GM12873 (cell line): ENCODE results near the gene ELMO1.

ENCODE experiments used
- CTCF ChIP-seq: IDR thresholded peaks from 2 replicates; pipeline ENCODE4 v1.5.1; 2012; ENCODE audit warnings: low read depth, mild to moderate bottlenecking, moderate library complexity, low read length, control low read depth; ENCODE audit not compliant: insufficient read depth; ENCODE audit errors: missing control alignments

Gene ELMO1

GRCh38 chr7:37349979-37350590, 98.6 kb downstream of the ELMO1 start:
- no peak for TF ChIP-seq CTCF

- no peak for TF ChIP-seq CTCF
Measured at GRCh38 chr7:37348982-37349381, 99.7 kb downstream of the ELMO1 start.

DNA sequence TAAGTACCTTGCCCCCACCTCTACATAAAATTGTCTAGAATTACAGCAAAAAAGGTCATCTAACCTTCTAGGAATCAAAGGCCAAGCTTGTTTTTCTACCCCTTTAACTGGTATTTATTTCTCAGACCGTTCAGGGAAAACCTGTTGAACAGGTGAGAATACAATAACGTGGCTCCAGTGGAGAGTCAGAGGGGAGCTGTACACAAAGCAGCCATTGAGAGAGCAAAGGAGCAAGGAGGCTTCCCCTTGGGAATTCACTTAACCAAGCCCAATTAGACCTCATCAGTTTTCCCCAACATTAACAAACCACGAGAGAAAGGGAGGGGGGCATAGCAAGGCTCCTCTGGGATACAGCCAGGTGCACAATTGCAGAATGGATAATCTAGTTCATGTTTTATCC, 101.9 kb downstream of the ELMO1 start:
- TF ChIP-seq CTCF = no peak

DNA sequence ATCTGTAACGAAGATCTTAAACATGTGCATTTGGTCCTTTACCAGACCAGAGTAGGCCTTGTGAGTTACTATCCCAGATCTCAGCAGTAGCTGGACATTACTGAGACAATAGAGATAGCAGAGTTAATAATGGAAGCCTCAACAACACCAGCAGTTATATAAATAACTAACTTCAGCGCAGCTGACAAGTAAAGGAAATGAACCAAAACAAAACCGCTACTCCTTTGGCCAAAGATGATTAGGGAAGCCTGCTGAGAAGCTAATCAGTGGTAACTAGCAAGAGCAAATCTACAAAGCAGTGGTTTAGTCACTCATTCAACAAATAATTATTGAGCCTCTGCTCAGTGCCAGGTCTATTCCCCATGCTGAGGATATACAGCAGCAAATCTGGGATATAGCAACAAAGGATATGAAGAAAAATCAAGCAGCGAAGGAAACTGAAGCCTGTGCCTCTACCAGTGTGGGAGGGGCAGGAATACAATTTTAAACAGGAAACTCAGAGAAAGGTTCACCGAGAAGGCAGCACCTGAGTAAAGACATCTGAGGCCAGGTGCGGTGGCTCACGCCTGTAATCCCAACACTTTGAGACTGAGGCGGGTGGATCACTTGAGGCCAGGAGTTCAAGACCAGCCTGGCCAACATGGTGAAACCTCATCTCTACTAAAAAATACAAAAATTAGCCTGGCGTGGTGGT, 103.6 kb downstream of the ELMO1 start:
- no peak for TF ChIP-seq CTCF

GRCh38 chr7:37342688-37343471, 105.8 kb downstream of the ELMO1 start:
- TF ChIP-seq CTCF = peak; percentile 55

DNA sequence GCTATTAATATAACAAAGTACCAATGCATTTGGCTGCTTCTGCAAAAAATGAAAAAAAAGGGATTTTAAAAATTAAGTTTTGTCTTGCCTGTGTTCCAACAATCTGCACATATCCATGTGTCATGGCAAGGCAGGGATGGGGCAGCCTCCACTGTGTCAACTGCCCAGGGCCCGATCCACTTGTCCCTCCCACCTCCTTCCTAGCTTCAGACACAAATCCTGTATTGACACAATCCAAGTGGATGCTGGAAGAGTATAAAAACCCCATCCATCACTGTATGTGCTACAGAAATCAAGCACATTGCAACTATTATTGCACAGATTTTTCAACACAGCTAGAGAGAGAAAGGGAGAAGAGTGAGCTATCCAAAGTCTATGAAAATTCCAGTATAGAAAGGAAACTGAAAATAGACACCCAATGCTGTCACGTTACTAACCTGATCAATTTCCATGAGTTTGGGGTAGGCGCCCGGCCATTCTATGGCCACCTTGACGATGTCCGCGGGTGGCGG, 106.4 kb downstream of the ELMO1 start:
- no peak for TF ChIP-seq CTCF

- no peak for TF ChIP-seq CTCF
Measured at GRCh38 chr7:37341033-37341630, 107.5 kb downstream of the ELMO1 start.
